WTC11 (cell line): Measurements from ENCODE around the gene ASF1A. TPM values are rescaled to one million over a fixed set of nuclear protein-coding genes. Genes with fewer than 3 reads are reported as not detected.

Source experiments
- ATAC-seq: fragments of 200-7000 bp; cut with Tn5 transposase; 2 replicates; pipeline ENCODE4 v1.10.0; 2021; ENCODE audit warnings: mild to moderate bottlenecking, moderate library complexity
- CTCF ChIA-PET: fragments of 300-600 bp; sonication (Branson Sonifier 250); formaldehyde crosslinking; loops from one replicate; lab custom pipeline; 2021; ENCODE audit warnings: antibody characterized with exemption; lab: Charles Lee
- POLR2A ChIA-PET: fragments of 350-600 bp; sonication (Branson Sonifier 250); formaldehyde crosslinking; loops from one replicate; lab custom pipeline; 2021; ENCODE audit warnings: antibody characterized with exemption; lab: Charles Lee
- DNase-seq: peaks from one replicate; pipeline ENCODE4 v3.0.0; 2021; ENCODE audit warnings: low spot score
- H3K27ac Mint-ChIP-seq: 2 replicates; pipeline ENCODE4 v1.8.0; 2021; ENCODE audit warnings: mixed read lengths
- H3K27me3 Mint-ChIP-seq: 2 replicates; pipeline ENCODE4 v1.8.0; 2021; ENCODE audit warnings: low read depth, mild to moderate bottlenecking, moderate library complexity, mixed read lengths
- H3K36me3 Mint-ChIP-seq: 2 replicates; pipeline ENCODE4 v1.8.0; 2021; ENCODE audit warnings: mixed read lengths
- H3K4me1 Mint-ChIP-seq: 2 replicates; pipeline ENCODE4 v1.8.0; 2022; ENCODE audit warnings: mixed read lengths
- H3K4me3 Mint-ChIP-seq: 2 replicates; pipeline ENCODE4 v1.8.0; 2021; ENCODE audit warnings: mild to moderate bottlenecking, moderate library complexity, mixed read lengths
- H3K9me3 Mint-ChIP-seq: 2 replicates; pipeline ENCODE4 v1.8.0; 2021; ENCODE audit warnings: mixed read lengths
- CTCF ChIP-seq: fragments of 200-600 bp; IDR thresholded peaks from 2 replicates; pipeline ENCODE4 v1.8.0; 2022; ENCODE audit warnings: antibody characterized with exemption
- HMGA2 ChIP-seq: fragments of 250-450 bp; sonication (Bioruptor Pico); IDR thresholded peaks from 2 replicates; pipeline ENCODE4 v1.4.0; 2021; ENCODE audit warnings: mild to moderate bottlenecking, moderate library complexity
- NFYB ChIP-seq: sonication (generic); formaldehyde crosslinking; conservative IDR thresholded peaks from 2 replicates; pipeline ENCODE4 v1.8.0; 2022; ENCODE audit warnings: low read depth, missing genetic modification reagents
- NR2C2 ChIP-seq: sonication (generic); formaldehyde crosslinking; IDR thresholded peaks from 2 replicates; pipeline ENCODE4 v1.8.0; 2022; ENCODE audit warnings: mild to moderate bottlenecking, missing genetic modification reagents
- NR3C1 ChIP-seq: sonication (generic); formaldehyde crosslinking; conservative IDR thresholded peaks from 2 replicates; pipeline ENCODE4 v1.8.1; 2023; ENCODE audit warnings: low read depth, mild to moderate bottlenecking, missing genetic modification reagents
- SMAD3 ChIP-seq: sonication (generic); formaldehyde crosslinking; IDR thresholded peaks from 2 replicates; pipeline ENCODE4 v1.8.0; 2022; ENCODE audit warnings: missing genetic modification reagents, mild to moderate bottlenecking, borderline replicate concordance
- TEAD4 ChIP-seq: sonication (generic); formaldehyde crosslinking; IDR thresholded peaks from 2 replicates; pipeline ENCODE4 v1.8.0; 2022; ENCODE audit warnings: mild to moderate bottlenecking, missing genetic modification reagents
- ZNF232 ChIP-seq: sonication (generic); formaldehyde crosslinking; IDR thresholded peaks from 2 replicates; pipeline ENCODE4 v1.8.0; 2022; ENCODE audit warnings: mild to moderate bottlenecking, missing genetic modification reagents
- ZNF416 ChIP-seq: fragments of 250-450 bp; sonication (Bioruptor Pico); IDR thresholded peaks from 2 replicates; pipeline ENCODE4 v1.9.0; 2021; ENCODE audit warnings: mild to moderate bottlenecking, inconsistent platforms
- ZNF423 ChIP-seq: fragments of 250-450 bp; sonication (Bioruptor Pico); IDR thresholded peaks from 2 replicates; pipeline ENCODE4 v2.1.2; 2022; ENCODE audit warnings: mild to moderate bottlenecking, moderate library complexity
- ZNF532 ChIP-seq: fragments of 250-450 bp; sonication (Bioruptor Pico); IDR thresholded peaks from 2 replicates; pipeline ENCODE4 v1.9.0; 2021; ENCODE audit warnings: mild to moderate bottlenecking, borderline replicate concordance
- total RNA-seq: library from RNA; stranded (reverse); gene quantifications from 3 replicates; pipeline ENCODE4 v1.2.3, GENCODE V29; 2021
- TF ChIP-seq, protein P1 (sequence below): sonication (generic); formaldehyde crosslinking; conservative IDR thresholded peaks from 2 replicates; pipeline ENCODE4 v1.8.1; 2023; ENCODE audit warnings: mild to moderate bottlenecking, low read depth, missing genetic modification reagents, moderate library complexity
- TF ChIP-seq, protein P2 (sequence below): fragments of 250-450 bp; sonication (Bioruptor Pico); conservative IDR thresholded peaks from 2 replicates; pipeline ENCODE4 v1.9.0; 2021; ENCODE audit warnings: mild to moderate bottlenecking
- TF ChIP-seq, protein P3 (sequence below): sonication (generic); formaldehyde crosslinking; IDR thresholded peaks from 2 replicates; pipeline ENCODE4 v1.8.0; 2022; ENCODE audit warnings: mild to moderate bottlenecking, missing genetic modification reagents
- TF ChIP-seq, protein P4 (sequence below): fragments of 250-450 bp; sonication (Bioruptor Pico); IDR thresholded peaks from 2 replicates; pipeline ENCODE4 v2.1.2; 2022; ENCODE audit warnings: mild to moderate bottlenecking, moderate library complexity
- TF ChIP-seq, protein P5 (sequence below): sonication (generic); formaldehyde crosslinking; IDR thresholded peaks from 2 replicates; pipeline ENCODE4 v1.8.1; 2022; ENCODE audit warnings: mild to moderate bottlenecking, moderate library complexity, missing genetic modification reagents

ASF1A gene
- total RNA-seq, 1 experiment from 2014 or later = 36.7 TPM

GRCh38 chr6:118894425-118895260 is 691 bp downstream of the ASF1A start (continued):
- TF ChIP-seq ZNF532 (CRISPR knock-in tag) (no peak), NFYB (CRISPR knock-in tag) (no peak), HMGA2 (CRISPR knock-in tag) (no peak), SMAD3 (no peak), ZNF416 (no peak), NR3C1 (CRISPR knock-in tag) (no peak), TEAD4 (no peak)
- TF ChIP-seq, protein P1, sequence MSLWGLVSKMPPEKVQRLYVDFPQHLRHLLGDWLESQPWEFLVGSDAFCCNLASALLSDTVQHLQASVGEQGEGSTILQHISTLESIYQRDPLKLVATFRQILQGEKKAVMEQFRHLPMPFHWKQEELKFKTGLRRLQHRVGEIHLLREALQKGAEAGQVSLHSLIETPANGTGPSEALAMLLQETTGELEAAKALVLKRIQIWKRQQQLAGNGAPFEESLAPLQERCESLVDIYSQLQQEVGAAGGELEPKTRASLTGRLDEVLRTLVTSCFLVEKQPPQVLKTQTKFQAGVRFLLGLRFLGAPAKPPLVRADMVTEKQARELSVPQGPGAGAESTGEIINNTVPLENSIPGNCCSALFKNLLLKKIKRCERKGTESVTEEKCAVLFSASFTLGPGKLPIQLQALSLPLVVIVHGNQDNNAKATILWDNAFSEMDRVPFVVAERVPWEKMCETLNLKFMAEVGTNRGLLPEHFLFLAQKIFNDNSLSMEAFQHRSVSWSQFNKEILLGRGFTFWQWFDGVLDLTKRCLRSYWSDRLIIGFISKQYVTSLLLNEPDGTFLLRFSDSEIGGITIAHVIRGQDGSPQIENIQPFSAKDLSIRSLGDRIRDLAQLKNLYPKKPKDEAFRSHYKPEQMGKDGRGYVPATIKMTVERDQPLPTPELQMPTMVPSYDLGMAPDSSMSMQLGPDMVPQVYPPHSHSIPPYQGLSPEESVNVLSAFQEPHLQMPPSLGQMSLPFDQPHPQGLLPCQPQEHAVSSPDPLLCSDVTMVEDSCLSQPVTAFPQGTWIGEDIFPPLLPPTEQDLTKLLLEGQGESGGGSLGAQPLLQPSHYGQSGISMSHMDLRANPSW (CRISPR knock-in tag) = no peak
- TF ChIP-seq, protein P2, sequence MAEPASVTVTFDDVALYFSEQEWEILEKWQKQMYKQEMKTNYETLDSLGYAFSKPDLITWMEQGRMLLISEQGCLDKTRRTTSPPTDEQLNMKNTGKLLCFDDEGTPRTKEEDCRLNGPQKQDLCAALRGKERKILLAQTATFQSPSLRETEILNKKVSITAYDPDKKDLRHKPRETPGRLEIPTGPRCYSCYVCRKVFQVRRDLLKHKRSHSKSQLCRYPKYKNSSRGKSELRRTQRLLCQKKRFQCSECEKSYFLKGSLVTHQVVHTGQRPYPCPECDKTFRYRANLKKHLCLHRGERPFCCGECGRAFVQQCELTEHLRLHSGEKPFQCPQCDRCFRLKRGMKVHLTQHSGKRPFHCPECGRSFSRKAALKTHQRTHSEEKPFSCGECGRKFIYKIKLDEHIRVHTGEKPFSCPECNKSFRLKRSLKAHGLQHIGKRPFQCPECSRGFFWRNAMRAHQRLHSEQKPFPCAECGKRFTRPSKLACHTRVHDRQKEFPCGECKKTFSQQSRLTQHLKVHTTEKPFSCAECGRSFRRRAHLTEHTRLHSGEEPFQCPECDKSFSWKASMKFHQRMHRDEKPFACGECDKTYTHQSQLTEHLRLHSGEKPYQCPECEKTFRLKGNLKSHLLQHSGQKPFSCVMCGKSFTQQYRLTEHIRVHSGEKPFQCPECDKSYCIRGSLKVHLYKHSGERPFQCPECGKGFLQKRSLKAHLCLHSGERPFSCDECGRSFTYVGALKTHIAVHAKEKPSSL = no peak
- TF ChIP-seq, protein P3, sequence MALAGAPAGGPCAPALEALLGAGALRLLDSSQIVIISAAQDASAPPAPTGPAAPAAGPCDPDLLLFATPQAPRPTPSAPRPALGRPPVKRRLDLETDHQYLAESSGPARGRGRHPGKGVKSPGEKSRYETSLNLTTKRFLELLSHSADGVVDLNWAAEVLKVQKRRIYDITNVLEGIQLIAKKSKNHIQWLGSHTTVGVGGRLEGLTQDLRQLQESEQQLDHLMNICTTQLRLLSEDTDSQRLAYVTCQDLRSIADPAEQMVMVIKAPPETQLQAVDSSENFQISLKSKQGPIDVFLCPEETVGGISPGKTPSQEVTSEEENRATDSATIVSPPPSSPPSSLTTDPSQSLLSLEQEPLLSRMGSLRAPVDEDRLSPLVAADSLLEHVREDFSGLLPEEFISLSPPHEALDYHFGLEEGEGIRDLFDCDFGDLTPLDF = no peak

- Mint-ChIP-seq H3K36me3 (peaks cover 15% of the 10 kb centered on the region), H3K4me3 (peak overlapping the region; percentile 82), H3K9me3 (no peaks in the 10 kb centered on the region), H3K4me1 (peaks cover 50% of the 10 kb centered on the region), H3K27ac (peak overlapping the region; percentile 91; the same call in 1 of the 2 replicates), H3K27me3 (no peaks in the 10 kb centered on the region)
- ATAC-seq (no peak), DNase-seq (no peak)
- POLR2A ChIA-PET = interaction anchor here (1.0 to 3.2 kb wide), 2 partner anchors 13 to 183 kb away, joined by 3 to 20 read pairs; no protein-coding TSS in a partner anchor
- CTCF ChIA-PET = interaction anchor here (2.7 to 3.1 kb wide), 2 partner anchors 13 to 95 kb away, joined by 11 to 12 read pairs; no protein-coding TSS in a partner anchor
- 0 out of 2 replicates have a peak, but pooled peaks have one; percentile 3 for TF ChIP-seq ZNF423 (CRISPR knock-in tag)
- no peak for TF ChIP-seq ZNF232 (CRISPR knock-in tag)
- TF ChIP-seq, protein P4, sequence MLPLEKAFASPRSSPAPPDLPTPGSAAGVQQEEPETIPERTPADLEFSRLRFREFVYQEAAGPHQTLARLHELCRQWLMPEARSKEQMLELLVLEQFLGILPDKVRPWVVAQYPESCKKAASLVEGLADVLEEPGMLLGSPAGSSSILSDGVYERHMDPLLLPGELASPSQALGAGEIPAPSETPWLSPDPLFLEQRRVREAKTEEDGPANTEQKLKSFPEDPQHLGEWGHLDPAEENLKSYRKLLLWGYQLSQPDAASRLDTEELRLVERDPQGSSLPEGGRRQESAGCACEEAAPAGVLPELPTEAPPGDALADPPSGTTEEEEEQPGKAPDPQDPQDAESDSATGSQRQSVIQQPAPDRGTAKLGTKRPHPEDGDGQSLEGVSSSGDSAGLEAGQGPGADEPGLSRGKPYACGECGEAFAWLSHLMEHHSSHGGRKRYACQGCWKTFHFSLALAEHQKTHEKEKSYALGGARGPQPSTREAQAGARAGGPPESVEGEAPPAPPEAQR (CRISPR knock-in tag) = no peak
- TF ChIP-seq NR2C2 = no peak
- TF ChIP-seq CTCF = no peak
- TF ChIP-seq, protein P5, sequence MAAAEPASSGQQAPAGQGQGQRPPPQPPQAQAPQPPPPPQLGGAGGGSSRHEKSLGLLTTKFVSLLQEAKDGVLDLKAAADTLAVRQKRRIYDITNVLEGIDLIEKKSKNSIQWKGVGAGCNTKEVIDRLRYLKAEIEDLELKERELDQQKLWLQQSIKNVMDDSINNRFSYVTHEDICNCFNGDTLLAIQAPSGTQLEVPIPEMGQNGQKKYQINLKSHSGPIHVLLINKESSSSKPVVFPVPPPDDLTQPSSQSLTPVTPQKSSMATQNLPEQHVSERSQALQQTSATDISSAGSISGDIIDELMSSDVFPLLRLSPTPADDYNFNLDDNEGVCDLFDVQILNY = no peak
These were observed 1.3 kb downstream of the ASF1A start for GRCh38 chr6:118895261-118895560.
